ENCODE data around the gene LGALS1.
A peak's percentile ranks its signal among the peaks of the same experiment; 100 is the strongest.

The LGALS1 gene

GRCh38 chr22:37672920-37673455, 2.4 kb upstream of the LGALS1 start:
- Mint-ChIP-seq H3K27me3 (ENCODE audit: low read depth) (no peaks in the 10 kb centered on the region), H3K4me1 (peaks cover 20% of the 10 kb centered on the region), H3K9me3 (no peaks in the 10 kb centered on the region), H3K36me3 (ENCODE audit: low read depth) (peaks cover 4% of the 10 kb centered on the region), H3K4me3 (no peak overlapping the region), H3K27ac (no peak overlapping the region)
- TF ChIP-seq CTCF (IDR thresholded peaks at IDR 0.05; ENCODE audit: unreplicated experiment in 3 of 3), result no peak

GRCh38 chr22:37674248-37674647, 1.2 kb upstream of the LGALS1 start:
- peak overlapping the region; percentile 93 to 100 (median 99) for H3K27ac Mint-ChIP-seq
- peaks cover 3% of the 10 kb centered on the region for H3K36me3 Mint-ChIP-seq (ENCODE audit: low read depth)
- peaks cover 22% of the 10 kb centered on the region for H3K4me1 Mint-ChIP-seq
- H3K9me3 Mint-ChIP-seq, result no peaks in the 10 kb centered on the region
- H3K4me3 Mint-ChIP-seq, result peak overlapping the region in 1 of 3 experiments; percentile 21
- TF ChIP-seq CTCF (IDR thresholded peaks at IDR 0.05; ENCODE audit: unreplicated experiment in 3 of 3), result no peak
- H3K27me3 Mint-ChIP-seq (ENCODE audit: low read depth), result no peaks in the 10 kb centered on the region

- Mint-ChIP-seq H3K4me1 (peaks cover 31% of the 10 kb centered on the region), H3K36me3 (ENCODE audit: low read depth) (peaks cover 6% of the 10 kb centered on the region)
- TF ChIP-seq CTCF (IDR thresholded peaks at IDR 0.05; ENCODE audit: unreplicated experiment in 3 of 3), result no peak
These were observed 697 bp downstream of the LGALS1 start for GRCh38 chr22:37675930-37676735.

GRCh38 chr22:37676736-37677492, 1.5 kb downstream of the LGALS1 start:
- no peaks in the 10 kb centered on the region for H3K9me3 Mint-ChIP-seq
- H3K36me3 Mint-ChIP-seq (ENCODE audit: low read depth), result peaks cover 6% of the 10 kb centered on the region
- H3K27ac Mint-ChIP-seq, result peak overlapping the region; percentile 93 to 100 (median 93)
- no peaks in the 10 kb centered on the region for H3K27me3 Mint-ChIP-seq (ENCODE audit: low read depth)
- peak overlapping the region; percentile 76 to 91 (median 91) for H3K4me3 Mint-ChIP-seq
- TF ChIP-seq CTCF (IDR thresholded peaks at IDR 0.05; ENCODE audit: unreplicated experiment in 3 of 3), result no peak
- H3K4me1 Mint-ChIP-seq, result peaks cover 37% of the 10 kb centered on the region

More at GRCh38 chr22:37675930-37676735, 697 bp downstream of the LGALS1 start:
- H3K9me3 Mint-ChIP-seq, result no peaks in the 10 kb centered on the region
- peak overlapping the region; percentile 93 to 100 (median 93) for H3K27ac Mint-ChIP-seq
- no peaks in the 10 kb centered on the region for H3K27me3 Mint-ChIP-seq (ENCODE audit: low read depth)
- peak overlapping the region; percentile 76 to 91 (median 91) for H3K4me3 Mint-ChIP-seq

- peak overlapping the region; percentile 76 to 91 (median 91) for H3K4me3 Mint-ChIP-seq
These were observed 2.1 kb downstream of the LGALS1 start for GRCh38 chr22:37677493-37677974.

More at GRCh38 chr22:37677493-37677974, 2.1 kb downstream of the LGALS1 start:
- peak overlapping the region; percentile 63 to 93 (median 83) for H3K27ac Mint-ChIP-seq
- no peak for TF ChIP-seq CTCF (IDR thresholded peaks at IDR 0.05; ENCODE audit: unreplicated experiment in 3 of 3)
- H3K9me3 Mint-ChIP-seq, result no peaks in the 10 kb centered on the region
- peaks cover 6% of the 10 kb centered on the region for H3K36me3 Mint-ChIP-seq (ENCODE audit: low read depth)
- peaks cover 37% of the 10 kb centered on the region for H3K4me1 Mint-ChIP-seq
- no peaks in the 10 kb centered on the region for H3K27me3 Mint-ChIP-seq (ENCODE audit: low read depth)

Measured in nephron (organoid).